Fibroblast of mammary gland (primary cell): Measurements from ENCODE around the gene KRTAP27-1.
A peak's percentile ranks its signal among the peaks of the same experiment; 100 is the strongest.

Source experiments
- DNase-seq: peaks from one replicate; pipeline ENCODE4 v3.0.0-alpha.2; 2010; ENCODE audit warnings: low read depth
- H3K4me3 ChIP-seq: 2 replicates; pipeline ENCODE4 v1.5.1; 2011; ENCODE audit warnings: low read depth, mild to moderate bottlenecking, low read length, moderate library complexity; ENCODE audit not compliant: control insufficient read depth
- CTCF ChIP-seq: conservative IDR thresholded peaks from 2 replicates; pipeline ENCODE4 v1.5.1; 2011; ENCODE audit warnings: low read depth, low read length, inconsistent platforms; ENCODE audit not compliant: control insufficient read depth, insufficient read depth

KRTAP27-1 gene

GRCh38 chr21:30336596-30336995 is 898 bp downstream of the KRTAP27-1 start:
- TF ChIP-seq CTCF, result no peak
- peak; percentile 7 for DNase-seq
- H3K4me3 ChIP-seq, result no peak overlapping the region

- no peak overlapping the region for H3K4me3 ChIP-seq
- no peak for DNase-seq
- no peak for TF ChIP-seq CTCF
Measured at GRCh38 chr21:30333736-30334135, 3.8 kb downstream of the KRTAP27-1 start.

GRCh38 chr21:30332681-30333080 is 4.8 kb downstream of the KRTAP27-1 start:
- no peak overlapping the region for H3K4me3 ChIP-seq
- no peak for TF ChIP-seq CTCF
- no peak for DNase-seq

GRCh38 chr21:30329203-30329875 is 8.2 kb downstream of the KRTAP27-1 start:
- no peak for DNase-seq
- TF ChIP-seq CTCF, result no peak
- H3K4me3 ChIP-seq, result no peak overlapping the region

- DNase-seq, result no peak
- no peak for TF ChIP-seq CTCF
Measured at GRCh38 chr21:30326390-30326789, 11.1 kb downstream of the KRTAP27-1 start.

GRCh38 chr21:30320215-30320614 is 17.3 kb downstream of the KRTAP27-1 start, which contains the start of gene KRTAP26-1:
KRTAP26-1 (minus strand) TSS chr21:30320315; CDS start chr21:30320035, 280 bp downstream.
- TF ChIP-seq CTCF, result no peak
- no peak within 1 kb of the TSS for H3K4me3 ChIP-seq
- DNase-seq, result no peak

More at GRCh38 chr21:30326390-30326789, 11.1 kb downstream of the KRTAP27-1 start:
- H3K4me3 ChIP-seq, result no peak overlapping the region
